HL-60 (cell line): ENCODE data around the gene FAH.

Experiments used
- CTCF ChIP-seq: IDR thresholded peaks from one replicate; pipeline ENCODE4 v1.5.1; 2011; ENCODE audit warnings: low read length, control low read depth, inconsistent platforms; ENCODE audit not compliant: insufficient read depth
- POLR2AphosphoS5 ChIP-seq: IDR thresholded peaks from 2 replicates; pipeline ENCODE4 v1.6.1; 2012; ENCODE audit warnings: low read depth
- SPI1 ChIP-seq: IDR thresholded peaks from 2 replicates; pipeline ENCODE4 v1.6.1; 2012; ENCODE audit warnings: low read depth, mild to moderate bottlenecking, borderline replicate concordance
- TF ChIP-seq, protein P1 (sequence below): IDR thresholded peaks from 2 replicates; pipeline ENCODE4 v1.6.1; 2012; ENCODE audit warnings: low read depth; ENCODE audit not compliant: insufficient replicate concordance

DNA sequence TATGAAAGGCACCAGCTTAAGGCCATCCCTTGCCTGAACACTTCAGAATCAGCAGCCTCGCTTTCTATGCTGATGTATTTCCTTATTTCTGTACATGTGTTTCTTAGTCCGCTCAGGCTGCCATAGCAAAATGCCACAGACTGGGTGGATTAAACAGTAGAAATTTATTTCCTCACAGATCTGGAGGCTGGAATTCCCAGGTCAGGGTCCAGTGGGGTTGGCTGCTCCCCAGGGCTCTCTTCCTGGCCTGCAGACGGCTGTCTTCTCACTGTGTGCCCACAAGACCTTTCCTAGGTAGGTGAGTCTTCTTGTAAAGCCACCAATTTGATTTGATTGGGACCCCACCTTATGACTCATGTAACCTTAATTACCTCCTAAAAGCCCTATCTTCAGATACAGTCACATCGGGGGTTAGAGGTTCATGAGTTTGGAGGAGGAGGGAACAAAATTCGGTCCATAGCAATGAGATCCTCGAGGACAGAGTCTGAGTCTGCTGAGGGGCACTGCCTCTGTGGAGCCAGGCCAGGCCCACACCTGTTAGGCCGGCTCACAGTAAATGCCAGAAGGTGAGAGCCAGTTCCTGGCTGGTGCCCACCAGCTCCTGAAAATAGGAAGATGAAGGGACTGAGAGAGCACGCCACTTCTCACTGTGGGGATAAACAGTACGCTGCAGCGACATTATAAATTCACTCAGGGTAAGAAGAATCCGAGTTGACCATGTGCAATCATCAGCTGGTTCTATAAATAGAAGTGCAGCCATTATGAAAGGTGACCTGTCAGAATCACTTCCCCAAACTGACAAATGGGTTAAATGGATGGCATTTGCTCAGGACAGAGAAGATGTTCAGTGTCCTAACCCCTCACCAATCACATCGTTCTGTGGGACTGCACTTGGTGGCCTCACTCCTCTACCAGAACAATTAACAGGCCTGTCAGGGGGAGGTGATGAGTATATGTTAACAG is 58.1 kb downstream of the FAH start:
- TF ChIP-seq, protein P1, sequence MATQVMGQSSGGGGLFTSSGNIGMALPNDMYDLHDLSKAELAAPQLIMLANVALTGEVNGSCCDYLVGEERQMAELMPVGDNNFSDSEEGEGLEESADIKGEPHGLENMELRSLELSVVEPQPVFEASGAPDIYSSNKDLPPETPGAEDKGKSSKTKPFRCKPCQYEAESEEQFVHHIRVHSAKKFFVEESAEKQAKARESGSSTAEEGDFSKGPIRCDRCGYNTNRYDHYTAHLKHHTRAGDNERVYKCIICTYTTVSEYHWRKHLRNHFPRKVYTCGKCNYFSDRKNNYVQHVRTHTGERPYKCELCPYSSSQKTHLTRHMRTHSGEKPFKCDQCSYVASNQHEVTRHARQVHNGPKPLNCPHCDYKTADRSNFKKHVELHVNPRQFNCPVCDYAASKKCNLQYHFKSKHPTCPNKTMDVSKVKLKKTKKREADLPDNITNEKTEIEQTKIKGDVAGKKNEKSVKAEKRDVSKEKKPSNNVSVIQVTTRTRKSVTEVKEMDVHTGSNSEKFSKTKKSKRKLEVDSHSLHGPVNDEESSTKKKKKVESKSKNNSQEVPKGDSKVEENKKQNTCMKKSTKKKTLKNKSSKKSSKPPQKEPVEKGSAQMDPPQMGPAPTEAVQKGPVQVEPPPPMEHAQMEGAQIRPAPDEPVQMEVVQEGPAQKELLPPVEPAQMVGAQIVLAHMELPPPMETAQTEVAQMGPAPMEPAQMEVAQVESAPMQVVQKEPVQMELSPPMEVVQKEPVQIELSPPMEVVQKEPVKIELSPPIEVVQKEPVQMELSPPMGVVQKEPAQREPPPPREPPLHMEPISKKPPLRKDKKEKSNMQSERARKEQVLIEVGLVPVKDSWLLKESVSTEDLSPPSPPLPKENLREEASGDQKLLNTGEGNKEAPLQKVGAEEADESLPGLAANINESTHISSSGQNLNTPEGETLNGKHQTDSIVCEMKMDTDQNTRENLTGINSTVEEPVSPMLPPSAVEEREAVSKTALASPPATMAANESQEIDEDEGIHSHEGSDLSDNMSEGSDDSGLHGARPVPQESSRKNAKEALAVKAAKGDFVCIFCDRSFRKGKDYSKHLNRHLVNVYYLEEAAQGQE = no peak
- TF ChIP-seq POLR2AphosphoS5 (no peak), CTCF (no peak), SPI1 (peak; percentile 74)
